ENCODE data around the gene GPC6.

GPC6 gene

DNA sequence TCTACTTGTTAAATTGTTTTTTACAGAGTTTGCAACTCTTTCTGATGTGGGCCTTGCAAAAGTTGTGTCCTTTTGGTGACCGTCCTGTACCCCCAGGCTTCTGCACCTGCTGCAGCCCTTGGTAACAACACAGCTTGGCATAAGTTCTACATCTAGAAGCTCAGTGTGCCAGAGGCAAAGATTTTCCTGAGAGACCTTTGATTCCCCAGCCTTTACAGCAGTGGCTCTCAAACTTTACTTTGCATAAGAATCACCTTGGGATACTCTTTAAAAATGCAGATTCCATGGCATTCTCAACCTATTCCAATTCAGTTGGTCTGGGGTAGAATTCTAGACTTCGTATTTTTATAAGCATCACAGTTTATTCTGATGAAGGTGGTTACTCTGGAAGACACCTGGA is 991.9 kb downstream of the GPC6 start:
- H3K4me1 ChIP-seq (ENCODE audit: insufficient read depth, low read length, severe bottlenecking) = no peaks in the 10 kb centered on the region
- H3K9me2 ChIP-seq (ENCODE audit: low read depth, low read length) = no peaks in the 10 kb centered on the region
- H3K27me3 ChIP-seq (ENCODE audit: insufficient read depth, low read length) = no peaks in the 10 kb centered on the region
- H3K79me2 ChIP-seq (ENCODE audit: insufficient read depth, low read length) = no peaks in the 10 kb centered on the region
- no peaks in the 10 kb centered on the region for H3F3A ChIP-seq (ENCODE audit: insufficient read depth, low read length)
- no peaks in the 10 kb centered on the region for H3K36me3 ChIP-seq (ENCODE audit: insufficient read depth, low read length)
- no peaks in the 10 kb centered on the region for H4K20me1 ChIP-seq (ENCODE audit: insufficient read depth, low read length)
- H3K27ac ChIP-seq (ENCODE audit: low read depth, low read length, poor library complexity, severe bottlenecking) = no peak overlapping the region
- H2AFZ ChIP-seq (ENCODE audit: low read length) = no peak overlapping the region
- no peak for TF ChIP-seq EZH2 (IDR thresholded peaks at IDR 0.05; ENCODE audit: borderline replicate concordance, low read length)
- TF ChIP-seq, protein P1, sequence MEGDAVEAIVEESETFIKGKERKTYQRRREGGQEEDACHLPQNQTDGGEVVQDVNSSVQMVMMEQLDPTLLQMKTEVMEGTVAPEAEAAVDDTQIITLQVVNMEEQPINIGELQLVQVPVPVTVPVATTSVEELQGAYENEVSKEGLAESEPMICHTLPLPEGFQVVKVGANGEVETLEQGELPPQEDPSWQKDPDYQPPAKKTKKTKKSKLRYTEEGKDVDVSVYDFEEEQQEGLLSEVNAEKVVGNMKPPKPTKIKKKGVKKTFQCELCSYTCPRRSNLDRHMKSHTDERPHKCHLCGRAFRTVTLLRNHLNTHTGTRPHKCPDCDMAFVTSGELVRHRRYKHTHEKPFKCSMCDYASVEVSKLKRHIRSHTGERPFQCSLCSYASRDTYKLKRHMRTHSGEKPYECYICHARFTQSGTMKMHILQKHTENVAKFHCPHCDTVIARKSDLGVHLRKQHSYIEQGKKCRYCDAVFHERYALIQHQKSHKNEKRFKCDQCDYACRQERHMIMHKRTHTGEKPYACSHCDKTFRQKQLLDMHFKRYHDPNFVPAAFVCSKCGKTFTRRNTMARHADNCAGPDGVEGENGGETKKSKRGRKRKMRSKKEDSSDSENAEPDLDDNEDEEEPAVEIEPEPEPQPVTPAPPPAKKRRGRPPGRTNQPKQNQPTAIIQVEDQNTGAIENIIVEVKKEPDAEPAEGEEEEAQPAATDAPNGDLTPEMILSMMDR (IDR thresholded peaks at IDR 0.05; ENCODE audit: low read length) = no peak
- H3K9me3 ChIP-seq (ENCODE audit: low read length) = no peaks in the 10 kb centered on the region
- H3K9ac ChIP-seq (ENCODE audit: low read length) = no peak overlapping the region
- no peak overlapping the region for H3K4me3 ChIP-seq (ENCODE audit: low read depth, low read length, poor library complexity, severe bottlenecking)
- H3K4me2 ChIP-seq (ENCODE audit: low read length) = no peak overlapping the region

DNA sequence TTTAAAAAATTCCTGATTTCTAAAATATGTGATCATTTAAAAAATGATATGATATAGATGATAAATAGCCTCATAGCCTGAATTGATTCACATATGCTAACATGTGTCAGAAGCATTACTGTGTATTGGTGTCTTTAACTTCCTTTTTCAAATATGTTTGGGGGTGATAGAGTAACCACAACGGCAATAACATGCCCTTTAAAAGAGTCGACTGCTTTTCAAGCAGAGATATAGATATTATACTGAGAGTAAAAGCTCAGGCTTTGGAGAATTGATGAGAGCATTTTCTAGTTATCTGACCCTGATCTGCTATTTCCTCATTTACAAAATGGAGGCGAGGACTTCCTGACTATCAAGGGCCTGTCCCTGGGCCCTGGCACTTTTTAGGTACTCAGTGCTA is 992.3 kb downstream of the GPC6 start:
- Histone ChIP-seq H3K36me3 (ENCODE audit: insufficient read depth, low read length) (no peaks in the 10 kb centered on the region), H2AFZ (ENCODE audit: low read length) (no peak overlapping the region), H4K20me1 (ENCODE audit: insufficient read depth, low read length) (no peaks in the 10 kb centered on the region), H3F3A (ENCODE audit: insufficient read depth, low read length) (no peaks in the 10 kb centered on the region), H3K27me3 (ENCODE audit: insufficient read depth, low read length) (no peaks in the 10 kb centered on the region), H3K4me2 (ENCODE audit: low read length) (no peak overlapping the region), H3K4me1 (ENCODE audit: insufficient read depth, low read length, severe bottlenecking) (no peaks in the 10 kb centered on the region), H3K4me3 (ENCODE audit: low read depth, low read length, poor library complexity, severe bottlenecking) (no peak overlapping the region), H3K9me2 (ENCODE audit: low read depth, low read length) (no peaks in the 10 kb centered on the region), H3K9me3 (ENCODE audit: low read length) (no peaks in the 10 kb centered on the region), H3K9ac (ENCODE audit: low read length) (no peak overlapping the region), H3K79me2 (ENCODE audit: insufficient read depth, low read length) (no peaks in the 10 kb centered on the region), H3K27ac (ENCODE audit: low read depth, low read length, poor library complexity, severe bottlenecking) (no peak overlapping the region)
- no peak for TF ChIP-seq EZH2 (IDR thresholded peaks at IDR 0.05; ENCODE audit: borderline replicate concordance, low read length)
- TF ChIP-seq, protein P1 (IDR thresholded peaks at IDR 0.05; ENCODE audit: low read length) = no peak

- no peaks in the 10 kb centered on the region for H4K20me1 ChIP-seq (ENCODE audit: insufficient read depth, low read length)
- no peak overlapping the region for H3K27ac ChIP-seq (ENCODE audit: low read depth, low read length, poor library complexity, severe bottlenecking)
- no peaks in the 10 kb centered on the region for H3K9me2 ChIP-seq (ENCODE audit: low read depth, low read length)
- no peak overlapping the region for H2AFZ ChIP-seq (ENCODE audit: low read length)
- no peak for TF ChIP-seq EZH2 (IDR thresholded peaks at IDR 0.05; ENCODE audit: borderline replicate concordance, low read length)
- H3K9ac ChIP-seq (ENCODE audit: low read length) = no peak overlapping the region
- no peaks in the 10 kb centered on the region for H3K27me3 ChIP-seq (ENCODE audit: insufficient read depth, low read length)
- H3K4me1 ChIP-seq (ENCODE audit: insufficient read depth, low read length, severe bottlenecking) = no peaks in the 10 kb centered on the region
- H3K9me3 ChIP-seq (ENCODE audit: low read length) = no peaks in the 10 kb centered on the region
- no peak overlapping the region for H3K4me2 ChIP-seq (ENCODE audit: low read length)
- no peaks in the 10 kb centered on the region for H3F3A ChIP-seq (ENCODE audit: insufficient read depth, low read length)
- no peaks in the 10 kb centered on the region for H3K36me3 ChIP-seq (ENCODE audit: insufficient read depth, low read length)
- H3K79me2 ChIP-seq (ENCODE audit: insufficient read depth, low read length) = no peaks in the 10 kb centered on the region
- no peak overlapping the region for H3K4me3 ChIP-seq (ENCODE audit: low read depth, low read length, poor library complexity, severe bottlenecking)
These were observed 998.1 kb downstream of the GPC6 start for GRCh38 chr13:94224670-94225069.

GRCh38 chr13:94227255-94227879 is 1000.8 kb downstream of the GPC6 start:
- H3K27ac ChIP-seq (ENCODE audit: low read depth, low read length, poor library complexity, severe bottlenecking) = no peak overlapping the region
- H3F3A ChIP-seq (ENCODE audit: insufficient read depth, low read length) = no peaks in the 10 kb centered on the region
- H3K9me3 ChIP-seq (ENCODE audit: low read length) = no peaks in the 10 kb centered on the region
- no peak overlapping the region for H3K4me2 ChIP-seq (ENCODE audit: low read length)
- no peak overlapping the region for H2AFZ ChIP-seq (ENCODE audit: low read length)
- no peaks in the 10 kb centered on the region for H3K79me2 ChIP-seq (ENCODE audit: insufficient read depth, low read length)
- TF ChIP-seq, protein P1 (IDR thresholded peaks at IDR 0.05; ENCODE audit: low read length) = no peak
- no peak for TF ChIP-seq EZH2 (IDR thresholded peaks at IDR 0.05; ENCODE audit: borderline replicate concordance, low read length)
- no peak overlapping the region for H3K9ac ChIP-seq (ENCODE audit: low read length)
- no peaks in the 10 kb centered on the region for H3K4me1 ChIP-seq (ENCODE audit: insufficient read depth, low read length, severe bottlenecking)
- H3K9me2 ChIP-seq (ENCODE audit: low read depth, low read length) = no peaks in the 10 kb centered on the region
- H3K36me3 ChIP-seq (ENCODE audit: insufficient read depth, low read length) = no peaks in the 10 kb centered on the region
- H3K27me3 ChIP-seq (ENCODE audit: insufficient read depth, low read length) = no peaks in the 10 kb centered on the region
- H4K20me1 ChIP-seq (ENCODE audit: insufficient read depth, low read length) = no peaks in the 10 kb centered on the region
- no peak overlapping the region for H3K4me3 ChIP-seq (ENCODE audit: low read depth, low read length, poor library complexity, severe bottlenecking)

All from OCI-LY1 (cell line).